OCI-LY1 (cell line): ENCODE data around the gene CHN2.

ENCODE experiments used
- EZH2 ChIP-seq: fragments of 200-600 bp; sonication (generic), shearing (Covaris generic); IDR thresholded peaks from 2 replicates; pipeline ENCODE4 v1.8.0; 2017; ENCODE audit warnings: borderline replicate concordance, mixed run types, mild to moderate bottlenecking, antibody characterized with exemption, low read length, moderate library complexity, mixed read lengths
- TF ChIP-seq, protein P1 (sequence below): fragments of 200-600 bp; sonication (generic), shearing (Covaris generic); IDR thresholded peaks from 2 replicates; pipeline ENCODE4 v1.5.1; 2017; ENCODE audit warnings: mild to moderate bottlenecking, antibody characterized with exemption, low read length, moderate library complexity, mixed read lengths

DNA sequence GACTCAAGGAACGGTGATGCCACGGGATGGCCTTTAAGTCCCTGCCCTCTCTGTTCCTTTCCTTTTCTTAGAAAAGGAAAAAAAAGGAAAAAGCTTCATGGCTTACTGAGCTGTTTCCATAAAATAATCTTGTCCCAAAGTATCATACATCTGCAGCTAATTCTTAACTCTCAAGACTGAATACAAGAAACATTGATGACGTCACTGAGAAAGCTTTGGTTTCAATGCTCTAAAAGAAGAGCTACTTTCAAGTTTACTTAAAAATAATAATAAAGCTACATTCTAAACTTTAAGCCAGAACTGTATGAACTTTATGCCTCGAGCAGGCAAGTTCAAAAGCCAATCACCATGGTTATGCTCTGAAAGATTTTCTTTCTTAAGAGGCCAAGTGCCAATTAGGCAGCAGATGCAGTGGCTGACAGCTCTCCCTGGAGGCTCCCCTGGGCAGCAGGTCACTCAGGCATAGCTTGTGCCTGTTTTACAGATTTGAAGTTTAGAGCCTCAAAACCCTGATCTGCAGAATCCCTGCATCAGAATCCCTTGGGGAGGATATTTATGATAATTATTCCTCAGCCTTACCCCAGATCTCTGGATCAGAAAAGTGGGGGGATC is 165.0 kb downstream of the CHN2 start:
- no peak for TF ChIP-seq EZH2
- TF ChIP-seq, protein P1, sequence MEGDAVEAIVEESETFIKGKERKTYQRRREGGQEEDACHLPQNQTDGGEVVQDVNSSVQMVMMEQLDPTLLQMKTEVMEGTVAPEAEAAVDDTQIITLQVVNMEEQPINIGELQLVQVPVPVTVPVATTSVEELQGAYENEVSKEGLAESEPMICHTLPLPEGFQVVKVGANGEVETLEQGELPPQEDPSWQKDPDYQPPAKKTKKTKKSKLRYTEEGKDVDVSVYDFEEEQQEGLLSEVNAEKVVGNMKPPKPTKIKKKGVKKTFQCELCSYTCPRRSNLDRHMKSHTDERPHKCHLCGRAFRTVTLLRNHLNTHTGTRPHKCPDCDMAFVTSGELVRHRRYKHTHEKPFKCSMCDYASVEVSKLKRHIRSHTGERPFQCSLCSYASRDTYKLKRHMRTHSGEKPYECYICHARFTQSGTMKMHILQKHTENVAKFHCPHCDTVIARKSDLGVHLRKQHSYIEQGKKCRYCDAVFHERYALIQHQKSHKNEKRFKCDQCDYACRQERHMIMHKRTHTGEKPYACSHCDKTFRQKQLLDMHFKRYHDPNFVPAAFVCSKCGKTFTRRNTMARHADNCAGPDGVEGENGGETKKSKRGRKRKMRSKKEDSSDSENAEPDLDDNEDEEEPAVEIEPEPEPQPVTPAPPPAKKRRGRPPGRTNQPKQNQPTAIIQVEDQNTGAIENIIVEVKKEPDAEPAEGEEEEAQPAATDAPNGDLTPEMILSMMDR: no peak
